Neuronal stem cell (in vitro differentiated cells): Measurements from ENCODE around the gene TEKT1.

Experiments
- DNase-seq: peaks from one replicate; pipeline ENCODE4 v3.0.0-alpha.2; 2013; ENCODE audit warnings: low spot score
- H2AFZ ChIP-seq: one replicate; pipeline ENCODE4 v1.6.1; 2013; ENCODE audit warnings: mild to moderate bottlenecking, low read length, inconsistent platforms
- H2AK5ac ChIP-seq: 2 replicates; pipeline ENCODE4 v1.6.1; 2013; ENCODE audit warnings: low read depth, mild to moderate bottlenecking, inconsistent platforms, low read length, moderate library complexity, mixed read lengths
- H2BK120ac ChIP-seq: 2 replicates; pipeline ENCODE4 v1.6.1; 2013; ENCODE audit warnings: low read depth, mild to moderate bottlenecking, inconsistent platforms, low read length, moderate library complexity, mixed read lengths
- H2BK12ac ChIP-seq: one replicate; pipeline ENCODE4 v1.6.1; 2013; ENCODE audit warnings: low read length, inconsistent platforms
- H2BK15ac ChIP-seq: 2 replicates; pipeline ENCODE4 v1.6.1; 2013; ENCODE audit warnings: mild to moderate bottlenecking, low read length, inconsistent platforms, mixed read lengths
- H2BK5ac ChIP-seq: one replicate; pipeline ENCODE4 v1.6.1; 2013; ENCODE audit warnings: inconsistent platforms, mild to moderate bottlenecking, low read length, moderate library complexity
- H3K14ac ChIP-seq: one replicate; pipeline ENCODE4 v1.6.1; 2013; ENCODE audit warnings: low read length, inconsistent platforms
- H3K18ac ChIP-seq: 2 replicates; pipeline ENCODE4 v1.6.1; 2013; ENCODE audit warnings: low read length, inconsistent platforms
- H3K23ac ChIP-seq: 2 replicates; pipeline ENCODE4 v1.6.1; 2013; ENCODE audit warnings: low read depth, mild to moderate bottlenecking, mixed read lengths, low read length, inconsistent platforms; ENCODE audit not compliant: poor library complexity
- H3K27ac ChIP-seq: replicated peaks from 3 replicates; pipeline ENCODE4 v1.5.1; 2013; ENCODE audit warnings: low read length, inconsistent platforms
- H3K27me3 ChIP-seq, 3 experiments: 2 replicates each; pipeline ENCODE4 v1.6.1; 2013; ENCODE audit warnings: low read length in 3 of 3, mild to moderate bottlenecking in 2 of 3, inconsistent platforms in 1 of 3, low read depth in 1 of 3, mixed read lengths in 1 of 3, moderate library complexity in 1 of 3; ENCODE audit not compliant: control insufficient read depth in 3 of 3, insufficient read depth in 3 of 3
- H3K36me3 ChIP-seq, 2 donors: replicated peaks in 1 of 2; 2 replicates each; pipeline ENCODE4 v1.6.1; 2013; ENCODE audit warnings: low read length in 2 of 2; ENCODE audit not compliant: control insufficient read depth in 2 of 2, insufficient read depth in 2 of 2
- H3K4ac ChIP-seq: 2 replicates; pipeline ENCODE4 v1.6.1; 2013; ENCODE audit warnings: inconsistent platforms, mild to moderate bottlenecking, low read length, moderate library complexity
- H3K4me1 ChIP-seq, 2 donors: 1 replicate in 1 of 2; 2 replicates in 1 of 2; pipeline ENCODE4 v1.6.1; 2013; ENCODE audit warnings: low read length in 2 of 2, low read depth in 1 of 2; ENCODE audit not compliant: control insufficient read depth in 2 of 2, insufficient read depth in 1 of 2
- H3K4me2 ChIP-seq: one replicate; pipeline ENCODE4 v1.6.1; 2013; ENCODE audit warnings: mild to moderate bottlenecking, low read length, inconsistent platforms; ENCODE audit not compliant: insufficient read depth, poor library complexity, severe bottlenecking
- H3K4me3 ChIP-seq, 2 donors: 2 replicates each; pipeline ENCODE4 v1.5.1; 2013; ENCODE audit warnings: low read length in 2 of 2, mild to moderate bottlenecking in 2 of 2, inconsistent platforms in 1 of 2, moderate library complexity in 1 of 2
- H3K79me1 ChIP-seq: one replicate; pipeline ENCODE4 v1.6.1; 2013; ENCODE audit warnings: low read depth, mild to moderate bottlenecking, inconsistent platforms, low read length, moderate library complexity
- H3K9ac ChIP-seq: one replicate; pipeline ENCODE4 v1.6.1; 2013; ENCODE audit warnings: mild to moderate bottlenecking, low read depth, low read length, inconsistent platforms; ENCODE audit not compliant: poor library complexity
- H3K9me3 ChIP-seq, 2 donors: replicated peaks in 1 of 2; 2 replicates each; pipeline versions ENCODE3 to v1.6.1; 2013; ENCODE audit warnings: low read length in 2 of 2, mild to moderate bottlenecking in 2 of 2, inconsistent platforms in 1 of 2, low read depth in 1 of 2, mixed read lengths in 1 of 2, moderate library complexity in 1 of 2; ENCODE audit not compliant: control insufficient read depth in 2 of 2, insufficient read depth in 1 of 2
- H4K8ac ChIP-seq: one replicate; pipeline ENCODE4 v1.6.1; 2013; ENCODE audit warnings: low read depth, mild to moderate bottlenecking, inconsistent platforms, low read length, moderate library complexity
- H4K91ac ChIP-seq: one replicate; pipeline ENCODE4 v1.6.1; 2013; ENCODE audit warnings: low read length, low read depth, mild to moderate bottlenecking, inconsistent platforms; ENCODE audit not compliant: poor library complexity
- WGBS, 2 donors: extraction: QIAGEN DNeasy Blood & Tissue Kit; methylation state at CpG; one replicate each; pipeline ENCODE4 v1.1.7; 2013; ENCODE audit warnings: missing lambda C conversion rate in 2 of 2, mixed read lengths in 1 of 2; ENCODE audit not compliant: insufficient read length in 2 of 2, insufficient replicate concordance in 1 of 2; ENCODE audit errors: extremely low coverage in 2 of 2; 5-methylcytosine and 5-hydroxymethylcytosine counted together

The TEKT1 gene

GRCh38 chr17:6862122-6862521 is 30.6 kb upstream of the TEKT1 start:
- Histone ChIP-seq H2BK12ac (no peak overlapping the region), H2BK15ac (no peak overlapping the region), H2AFZ (no peak overlapping the region), H3K4me3 (no peak overlapping the region), H3K9me3 (no peaks in the 10 kb centered on the region), H3K27me3 (peaks cover 0 to 21% (median 0%) of the 10 kb centered on the region in 3 experiments), H3K23ac (no peak overlapping the region), H3K36me3 (no peaks in the 10 kb centered on the region), H2BK5ac (no peak overlapping the region), H3K4me2 (no peak overlapping the region), H3K27ac (no peak overlapping the region), H4K8ac (no peak overlapping the region), H2AK5ac (no peak overlapping the region), H3K4me1 (no peaks in the 10 kb centered on the region), H4K91ac (no peak overlapping the region), H3K9ac (no peak overlapping the region), H3K79me1 (no peaks in the 10 kb centered on the region), H3K4ac (no peak overlapping the region), H2BK120ac (no peak overlapping the region), H3K14ac (no peak overlapping the region), H3K18ac (no peak overlapping the region)
- DNase-seq, result no peak
- WGBS, 2 donors, result no CpG with 5 or more reads among the region's 2 CpGs

- no peak overlapping the region for H2AK5ac ChIP-seq
- H3K9me3 ChIP-seq, result no peaks in the 10 kb centered on the region
These were observed 26.4 kb upstream of the TEKT1 start for GRCh38 chr17:6857904-6858303.

DNA sequence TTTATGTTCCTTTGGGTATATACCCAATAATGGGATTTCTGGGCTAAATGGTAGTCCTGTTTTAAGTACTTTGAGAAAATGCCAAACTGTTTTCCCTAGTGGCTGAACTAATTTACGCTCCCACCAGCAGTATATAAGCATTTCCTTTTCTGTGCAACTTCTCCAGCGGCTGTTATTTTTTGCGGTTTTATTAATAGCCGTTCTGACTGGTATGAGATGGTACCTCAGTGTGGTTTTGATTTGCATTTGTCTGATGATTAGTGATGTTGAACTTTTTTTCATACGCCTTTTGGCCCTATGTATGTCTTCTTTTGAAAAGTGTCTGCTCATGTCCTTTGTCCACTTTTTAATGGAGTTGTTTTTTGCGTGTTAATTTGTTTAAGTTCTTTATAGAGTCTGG is 25.8 kb upstream of the TEKT1 start:
- H2BK120ac ChIP-seq, result no peak overlapping the region
- H3K14ac ChIP-seq, result no peak overlapping the region
- H3K79me1 ChIP-seq, result no peaks in the 10 kb centered on the region
- no peak overlapping the region for H4K8ac ChIP-seq
- no peaks in the 10 kb centered on the region for H3K9me3 ChIP-seq
- no peaks in the 10 kb centered on the region for H3K36me3 ChIP-seq
- H2AFZ ChIP-seq, result no peak overlapping the region
- H3K4me2 ChIP-seq, result no peak overlapping the region
- H2AK5ac ChIP-seq, result no peak overlapping the region
- H3K4me3 ChIP-seq, result no peak overlapping the region
- no peak overlapping the region for H3K4ac ChIP-seq
- no peak overlapping the region for H3K9ac ChIP-seq
- DNase-seq, result no peak
- H4K91ac ChIP-seq, result no peak overlapping the region
- no peak overlapping the region for H3K18ac ChIP-seq
- H2BK12ac ChIP-seq, result no peak overlapping the region
- peaks cover 0 to 3% of the 10 kb centered on the region in 2 donors for H3K4me1 ChIP-seq
- H2BK5ac ChIP-seq, result no peak overlapping the region
- no peak overlapping the region for H2BK15ac ChIP-seq
- H3K27ac ChIP-seq, result no peak overlapping the region
- no CpG with 5 or more reads among the region's 6 CpGs for WGBS, 2 donors
- no peak overlapping the region for H3K23ac ChIP-seq
- H3K27me3 ChIP-seq, result no peaks in the 10 kb centered on the region

More at GRCh38 chr17:6857904-6858303, 26.4 kb upstream of the TEKT1 start:
- Histone ChIP-seq H2BK5ac (no peak overlapping the region), H3K27me3 (no peaks in the 10 kb centered on the region), H3K9ac (no peak overlapping the region), H3K79me1 (no peaks in the 10 kb centered on the region), H4K91ac (no peak overlapping the region), H3K18ac (no peak overlapping the region), H3K14ac (no peak overlapping the region), H3K4ac (no peak overlapping the region), H3K4me1 (peaks cover 0 to 3% of the 10 kb centered on the region in 2 donors), H2BK15ac (no peak overlapping the region), H3K23ac (no peak overlapping the region), H2AFZ (no peak overlapping the region), H3K4me3 (no peak overlapping the region), H3K27ac (no peak overlapping the region), H2BK12ac (no peak overlapping the region), H3K36me3 (no peaks in the 10 kb centered on the region), H3K4me2 (no peak overlapping the region), H2BK120ac (no peak overlapping the region), H4K8ac (no peak overlapping the region)
- no peak for DNase-seq
- WGBS, 2 donors, result no CpG with 5 or more reads among the region's 2 CpGs

DNA sequence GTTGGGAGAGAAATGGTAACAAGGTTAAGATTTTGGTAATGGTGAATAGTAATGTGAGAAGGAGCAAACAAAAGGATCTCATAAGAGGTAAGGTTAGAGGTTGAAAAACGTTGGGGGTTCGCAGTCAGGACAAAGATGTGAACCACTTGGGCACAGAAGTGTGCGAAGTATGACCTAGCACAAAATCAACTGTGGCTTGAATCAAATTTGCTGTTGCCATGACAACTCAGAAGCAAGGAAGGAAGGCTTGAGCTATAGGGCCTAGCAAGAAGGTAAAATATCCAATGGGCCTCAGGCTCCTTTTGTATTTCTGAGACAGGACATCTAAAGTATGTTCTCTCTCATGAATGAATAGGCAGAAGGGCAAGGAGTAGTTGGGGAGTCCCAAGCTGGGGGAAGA is 24.5 kb upstream of the TEKT1 start:
- H3K27me3 ChIP-seq, result no peaks in the 10 kb centered on the region

More for the DNA sequence above, 24.5 kb upstream of the TEKT1 start:
- H3K9ac ChIP-seq, result no peak overlapping the region
- no peak overlapping the region for H2AK5ac ChIP-seq
- H3K4me1 ChIP-seq, result peaks cover 0 to 3% of the 10 kb centered on the region in 2 donors
- no peak overlapping the region for H3K4me3 ChIP-seq
- H4K8ac ChIP-seq, result no peak overlapping the region
- no peak overlapping the region for H3K18ac ChIP-seq
- H2BK12ac ChIP-seq, result no peak overlapping the region
- no peaks in the 10 kb centered on the region for H3K36me3 ChIP-seq
- H3K4ac ChIP-seq, result no peak overlapping the region
- no peak overlapping the region for H2BK120ac ChIP-seq
- no peak overlapping the region for H2BK15ac ChIP-seq
- no peak overlapping the region for H2AFZ ChIP-seq
- WGBS, 2 donors, result no CpG with 5 or more reads among the region's 3 CpGs
- no peak overlapping the region for H4K91ac ChIP-seq
- no peaks in the 10 kb centered on the region for H3K9me3 ChIP-seq
- no peaks in the 10 kb centered on the region for H3K79me1 ChIP-seq
- H3K14ac ChIP-seq, result no peak overlapping the region
- DNase-seq, result no peak
- no peak overlapping the region for H3K4me2 ChIP-seq
- H3K23ac ChIP-seq, result no peak overlapping the region
- H3K27ac ChIP-seq, result no peak overlapping the region
- H2BK5ac ChIP-seq, result no peak overlapping the region
